Measurements from ENCODE around the gene SPIRE1. TPM values are rescaled to one million over a fixed set of nuclear protein-coding genes. Genes with fewer than 3 reads are reported as not detected.

SPIRE1 gene
- total and polyA plus RNA-seq, 4 donors: 0.29 to 5.7 (median 3.2) TPM

- no peak overlapping the region for H3K9ac ChIP-seq (ENCODE audit: low read depth in 1 of 2, low read length in 2 of 2)
Observed at GRCh38 chr18:12463191-12463590, 194.7 kb downstream of the SPIRE1 start.

GRCh38 chr18:12462242-12462641 lies 195.7 kb downstream of the SPIRE1 start:
- H3K9ac ChIP-seq (ENCODE audit: low read depth in 1 of 2, low read length in 2 of 2): no peak overlapping the region
- peaks cover 0 to 14% (median 1%) of the 10 kb centered on the region in 4 donors for H3K36me3 ChIP-seq (ENCODE audit: control insufficient read depth in 4 of 4, insufficient read depth in 3 of 4, low read depth in 1 of 4, low read length in 3 of 4)
- no peaks in the 10 kb centered on the region for H3K9me3 ChIP-seq (ENCODE audit: control insufficient read depth in 4 of 4, low read length in 3 of 4)
- no peak for DNase-seq (ENCODE audit: low spot score)
- H3K4me3 ChIP-seq (ENCODE audit: low read depth in 1 of 3, low read length in 3 of 3): no peak overlapping the region
- no peak for TF ChIP-seq EGR1 (IDR thresholded peaks at IDR 0.05; ENCODE audit: low read depth in 2 of 2)
- no peak for TF ChIP-seq FOXA2 (IDR thresholded peaks at IDR 0.05)
- TF ChIP-seq RXRA (IDR thresholded peaks at IDR 0.05): no peak
- no peak for TF ChIP-seq NR2F2 (IDR thresholded peaks at IDR 0.05)
- TF ChIP-seq JUND (IDR thresholded peaks at IDR 0.05): no peak
- TF ChIP-seq ZBTB33 (IDR thresholded peaks at IDR 0.05): no peak
- no peak for TF ChIP-seq FOXA1 (IDR thresholded peaks at IDR 0.05)
- TF ChIP-seq REST (IDR thresholded peaks at IDR 0.05): no peak
- no peak for TF ChIP-seq YY1 (IDR thresholded peaks at IDR 0.05)
- no peak for TF ChIP-seq TAF1 (conservative IDR thresholded peaks at IDR 0.05)
- peaks cover 0 to 4% (median 0%) of the 10 kb centered on the region in 4 donors for H3K4me1 ChIP-seq (ENCODE audit: control insufficient read depth in 4 of 4, insufficient read depth in 4 of 4, low read length in 3 of 4)
- no peak overlapping the region for H3K27ac ChIP-seq (ENCODE audit: low read depth in 1 of 2, low read length in 2 of 2)
- H3K27me3 ChIP-seq (ENCODE audit: control insufficient read depth in 4 of 4, insufficient read depth in 4 of 4, low read length in 3 of 4): no peaks in the 10 kb centered on the region
- 96% methylated on average over 2 of the region's 2 CpGs for WGBS

More at GRCh38 chr18:12463191-12463590, 194.7 kb downstream of the SPIRE1 start:
- no peak overlapping the region for H3K4me3 ChIP-seq (ENCODE audit: low read depth in 1 of 3, low read length in 3 of 3)
- peaks cover 0 to 4% (median 0%) of the 10 kb centered on the region in 4 donors for H3K4me1 ChIP-seq (ENCODE audit: control insufficient read depth in 4 of 4, insufficient read depth in 4 of 4, low read length in 3 of 4)
- WGBS: 84% methylated on average over 7 of the region's 7 CpGs
- H3K27ac ChIP-seq (ENCODE audit: low read depth in 1 of 2, low read length in 2 of 2): no peak overlapping the region
- TF ChIP-seq GABPA (IDR thresholded peaks at IDR 0.05 in 1 of 2, conservative IDR thresholded peaks at IDR 0.05 in 1 of 2): no peak
- no peak for TF ChIP-seq TAF1 (conservative IDR thresholded peaks at IDR 0.05)
- peak; percentile 31 for TF ChIP-seq NR2F2 (IDR thresholded peaks at IDR 0.05)
- H3K36me3 ChIP-seq (ENCODE audit: control insufficient read depth in 4 of 4, insufficient read depth in 3 of 4, low read depth in 1 of 4, low read length in 3 of 4): peaks cover 0 to 14% (median 1%) of the 10 kb centered on the region in 4 donors
- no peak for DNase-seq (ENCODE audit: low spot score)
- H3K9me3 ChIP-seq (ENCODE audit: control insufficient read depth in 4 of 4, low read length in 3 of 4): no peaks in the 10 kb centered on the region
- no peaks in the 10 kb centered on the region for H3K27me3 ChIP-seq (ENCODE audit: control insufficient read depth in 4 of 4, insufficient read depth in 4 of 4, low read length in 3 of 4)

GRCh38 chr18:12461326-12461725 lies 196.6 kb downstream of the SPIRE1 start:
- no peaks in the 10 kb centered on the region for H3K27me3 ChIP-seq (ENCODE audit: control insufficient read depth in 4 of 4, insufficient read depth in 4 of 4, low read length in 3 of 4)
- H3K27ac ChIP-seq (ENCODE audit: low read depth in 1 of 2, low read length in 2 of 2): no peak overlapping the region
- peaks cover 0 to 14% (median 1%) of the 10 kb centered on the region in 4 donors for H3K36me3 ChIP-seq (ENCODE audit: control insufficient read depth in 4 of 4, insufficient read depth in 3 of 4, low read depth in 1 of 4, low read length in 3 of 4)
- H3K4me3 ChIP-seq (ENCODE audit: low read depth in 1 of 3, low read length in 3 of 3): no peak overlapping the region
- no peak for TF ChIP-seq TAF1 (conservative IDR thresholded peaks at IDR 0.05)
- no peak for TF ChIP-seq EGR1 (IDR thresholded peaks at IDR 0.05; ENCODE audit: low read depth in 2 of 2)
- no peak for TF ChIP-seq SP1 (IDR thresholded peaks at IDR 0.05)
- TF ChIP-seq HNF4A (conservative IDR thresholded peaks at IDR 0.05): no peak
- TF ChIP-seq MAX (IDR thresholded peaks at IDR 0.05): no peak
- TF ChIP-seq REST (IDR thresholded peaks at IDR 0.05): no peak
- no peak for TF ChIP-seq RAD21 (IDR thresholded peaks at IDR 0.05)
- H3K9me3 ChIP-seq (ENCODE audit: control insufficient read depth in 4 of 4, low read length in 3 of 4): no peaks in the 10 kb centered on the region
- no peak for DNase-seq (ENCODE audit: low spot score)
- WGBS: 82% methylated on average over 6 of the region's 6 CpGs
- H3K4me1 ChIP-seq (ENCODE audit: control insufficient read depth in 4 of 4, insufficient read depth in 4 of 4, low read length in 3 of 4): peaks cover 0 to 4% (median 0%) of the 10 kb centered on the region in 4 donors
- H3K9ac ChIP-seq (ENCODE audit: low read depth in 1 of 2, low read length in 2 of 2): no peak overlapping the region
